OCI-LY3 (cell line): ENCODE results near the gene NR5A1.

ENCODE experiments used
- CTCF ChIP-seq: fragments of 200-600, 300-600 bp; sonication (generic); IDR thresholded peaks from 2 replicates; pipeline ENCODE4 v1.5.1; 2014; ENCODE audit warnings: antibody characterized with exemption, low read length, low read depth
- EZH2phosphoT487 ChIP-seq: fragments of 200-600 bp; shearing (Covaris generic); IDR thresholded peaks from 2 replicates; pipeline ENCODE4 v1.6.1; 2018; ENCODE audit warnings: antibody characterized with exemption, mixed run types, low read depth

- TF ChIP-seq CTCF (no peak), EZH2phosphoT487 (no peak)
These were observed 6.2 kb downstream of the NR5A1 start for GRCh38 chr9:124500796-124501611.
